Endodermal cell (in vitro differentiated cells): ENCODE measurements around the gene ZSCAN1. TPM values are rescaled to one million over a fixed set of nuclear protein-coding genes. Genes with fewer than 3 reads are reported as not detected.

Experiments
- DNase-seq: peaks from one replicate; pipeline ENCODE4 v3.0.0-alpha.2; 2017
- H3K27ac ChIP-seq: 2 replicates; pipeline ENCODE4 v1.5.1; 2013; ENCODE audit warnings: mild to moderate bottlenecking, low read depth, low read length, moderate library complexity
- H3K27me3 ChIP-seq: 2 replicates; pipeline ENCODE4 v1.6.1; 2013; ENCODE audit warnings: mild to moderate bottlenecking, low read length, moderate library complexity; ENCODE audit not compliant: insufficient read depth, control insufficient read depth, poor library complexity, severe bottlenecking
- H3K36me3 ChIP-seq: 2 replicates; pipeline ENCODE4 v1.7.0; 2013; ENCODE audit warnings: mild to moderate bottlenecking, low read length, moderate library complexity; ENCODE audit not compliant: control insufficient read depth, insufficient read depth
- H3K4me1 ChIP-seq: one replicate; pipeline ENCODE4 v1.7.0; 2013; ENCODE audit warnings: low read length; ENCODE audit not compliant: control insufficient read depth, insufficient read depth
- H3K4me3 ChIP-seq: 2 replicates; pipeline ENCODE4 v1.5.1; 2013; ENCODE audit warnings: mild to moderate bottlenecking, low read length, moderate library complexity
- H3K9ac ChIP-seq: 2 replicates; pipeline ENCODE4 v1.6.1; 2013; ENCODE audit warnings: mild to moderate bottlenecking, low read length, moderate library complexity; ENCODE audit not compliant: poor library complexity, severe bottlenecking; ENCODE audit errors: extremely low read depth
- H3K9me3 ChIP-seq: 2 replicates; pipeline ENCODE4 v1.6.1; 2013; ENCODE audit warnings: mild to moderate bottlenecking, low read length, moderate library complexity; ENCODE audit not compliant: control insufficient read depth
- H3K27ac Mint-ChIP-seq: 2 replicates; pipeline ENCODE4 v1.8.0; 2020; ENCODE audit warnings: mixed read lengths
- H3K27me3 Mint-ChIP-seq: 2 replicates; pipeline ENCODE4 v1.8.0; 2021; ENCODE audit warnings: mild to moderate bottlenecking, mixed read lengths; ENCODE audit not compliant: insufficient read depth
- H3K36me3 Mint-ChIP-seq: 2 replicates; pipeline ENCODE4 v1.8.0; 2020; ENCODE audit warnings: low read depth, mixed read lengths
- H3K4me1 Mint-ChIP-seq: 2 replicates; pipeline ENCODE4 v1.8.0; 2020; ENCODE audit warnings: mixed read lengths
- H3K4me3 Mint-ChIP-seq: 2 replicates; pipeline ENCODE4 v1.8.0; 2020; ENCODE audit warnings: mild to moderate bottlenecking, moderate library complexity, mixed read lengths
- H3K9me3 Mint-ChIP-seq: 2 replicates; pipeline ENCODE4 v1.8.0; 2020; ENCODE audit warnings: mild to moderate bottlenecking, mixed read lengths
- WGBS, 2 experiments: methylation state at CpG; one replicate each; pipeline versions ENCODE4 v1.1.5 to v1.1.7; 2013; ENCODE audit warnings: missing lambda C conversion rate in 2 of 2, mixed read lengths in 1 of 2; ENCODE audit not compliant: insufficient coverage in 1 of 2, insufficient read length in 1 of 2; 5-methylcytosine and 5-hydroxymethylcytosine counted together
- total RNA-seq, 2 donors: library from RNA; stranded (reverse); fragmentation: NEBNext Ultra II Directional in 1 of 2; extraction: Animal tissue kit (Norgen Biotek cat#: 25700) in 1 of 2; gene quantifications; 2 replicates in 1 of 2; 3 replicates in 1 of 2; pipeline ENCODE4 v1.2.1, GENCODE V29; 2021
- TF ChIP-seq, protein P1 (sequence below): fragments of 200-600 bp; sonication (generic); conservative IDR thresholded peaks from 2 replicates; pipeline ENCODE4 v1.5.0; 2021; ENCODE audit warnings: antibody characterized with exemption, mild to moderate bottlenecking

Gene ZSCAN1
- total RNA-seq, 2 donors from 2014 or later, result 1.5 to 2.2 TPM

DNA sequence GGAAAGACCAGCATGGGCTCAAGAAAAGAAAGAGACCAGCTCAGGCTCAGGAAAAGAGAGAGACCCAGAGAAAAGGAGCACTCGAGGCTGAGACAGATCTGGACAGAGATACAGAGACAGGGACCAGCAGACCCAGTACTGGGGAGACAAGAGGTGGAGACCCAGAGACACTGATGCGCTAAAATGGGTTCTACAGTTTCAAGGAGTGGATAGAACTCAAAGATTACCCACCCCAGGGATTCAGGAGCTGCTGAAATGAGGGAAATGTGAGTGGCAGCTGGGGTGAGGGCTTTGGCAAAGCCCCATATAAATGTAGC is 64.8 kb downstream of the ZSCAN1 start:
- Histone ChIP-seq H3K9me3 (peaks cover 64% of the 10 kb centered on the region), H3K4me3 (peak overlapping the region; percentile 84), H3K27ac (peak overlapping the region; percentile 100), H3K4me1 (no peaks in the 10 kb centered on the region), H3K36me3 (peaks cover 16% of the 10 kb centered on the region), H3K27me3 (no peaks in the 10 kb centered on the region), H3K9ac (peak overlapping the region; percentile 99)
- TF ChIP-seq, protein P1, sequence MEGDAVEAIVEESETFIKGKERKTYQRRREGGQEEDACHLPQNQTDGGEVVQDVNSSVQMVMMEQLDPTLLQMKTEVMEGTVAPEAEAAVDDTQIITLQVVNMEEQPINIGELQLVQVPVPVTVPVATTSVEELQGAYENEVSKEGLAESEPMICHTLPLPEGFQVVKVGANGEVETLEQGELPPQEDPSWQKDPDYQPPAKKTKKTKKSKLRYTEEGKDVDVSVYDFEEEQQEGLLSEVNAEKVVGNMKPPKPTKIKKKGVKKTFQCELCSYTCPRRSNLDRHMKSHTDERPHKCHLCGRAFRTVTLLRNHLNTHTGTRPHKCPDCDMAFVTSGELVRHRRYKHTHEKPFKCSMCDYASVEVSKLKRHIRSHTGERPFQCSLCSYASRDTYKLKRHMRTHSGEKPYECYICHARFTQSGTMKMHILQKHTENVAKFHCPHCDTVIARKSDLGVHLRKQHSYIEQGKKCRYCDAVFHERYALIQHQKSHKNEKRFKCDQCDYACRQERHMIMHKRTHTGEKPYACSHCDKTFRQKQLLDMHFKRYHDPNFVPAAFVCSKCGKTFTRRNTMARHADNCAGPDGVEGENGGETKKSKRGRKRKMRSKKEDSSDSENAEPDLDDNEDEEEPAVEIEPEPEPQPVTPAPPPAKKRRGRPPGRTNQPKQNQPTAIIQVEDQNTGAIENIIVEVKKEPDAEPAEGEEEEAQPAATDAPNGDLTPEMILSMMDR, result no peak
- H3K36me3 Mint-ChIP-seq, result peaks cover 20% of the 10 kb centered on the region
- H3K4me3 Mint-ChIP-seq, result peak overlapping the region; percentile 82
- H3K27ac Mint-ChIP-seq, result peak overlapping the region; percentile 98
- WGBS, 2 experiments, result 47 to 56% methylated on average over 2 of the region's 2 CpGs
- H3K27me3 Mint-ChIP-seq, result peaks cover 4% of the 10 kb centered on the region
- peaks cover 49% of the 10 kb centered on the region for H3K9me3 Mint-ChIP-seq
- H3K4me1 Mint-ChIP-seq, result peaks cover 4% of the 10 kb centered on the region
- no peak for DNase-seq

Other genes with a start within 250 kb of the ZSCAN1 start
- 10 to 100 TPM; 17.4 to 18.8 TPM for gene ZNF552, start 219.1 kb upstream of the ZSCAN1 start, total RNA-seq
- gene ZNF587B, start 203.7 kb upstream of the ZSCAN1 start, total RNA-seq, result 10 to 100 TPM; 37.0 to 39.9 TPM
- gene ZNF587, start 184.2 kb upstream of the ZSCAN1 start, total RNA-seq, result 10 to 100 TPM; 64.1 to 98.1 TPM
- gene ZNF814, start 145.0 kb upstream of the ZSCAN1 start, total RNA-seq, result 10 to 100 TPM; 54.7 to 63.0 TPM
- 10 to 100 TPM; 16.5 to 30.9 TPM for gene ZNF417, start 117.4 kb upstream of the ZSCAN1 start, total RNA-seq
- gene ZNF418, start 98.6 kb upstream of the ZSCAN1 start, total RNA-seq, result 10 to 100 TPM; 21.5 to 29.6 TPM
- 10 to 100 TPM; 10.4 to 11.0 TPM for gene ZNF256, start 86.3 kb upstream of the ZSCAN1 start, total RNA-seq
- under 1 TPM; 0.40 to 0.51 TPM for gene C19orf18, start 59.5 kb upstream of the ZSCAN1 start, total RNA-seq
- gene ZNF606, start 31.2 kb upstream of the ZSCAN1 start, total RNA-seq, result 10 to 100 TPM; 25.8 to 34.7 TPM
- gene ZNF135, start 25.3 kb downstream of the ZSCAN1 start, total RNA-seq, result 10 to 100 TPM in 1 of 2 donors, 1 to 10 TPM in 1; 9.3 to 12.0 TPM
- 100 to 1,000 TPM in 1 of 2 donors, 10 to 100 TPM in 1; 68.2 to 112 TPM for gene ZSCAN18, start 64.2 kb downstream of the ZSCAN1 start, total RNA-seq
- gene ZNF329, start 116.8 kb downstream of the ZSCAN1 start, total RNA-seq, result 10 to 100 TPM; 16.7 to 24.7 TPM
- 10 to 100 TPM; 23.2 to 24.9 TPM for gene ZNF274, start 149.0 kb downstream of the ZSCAN1 start, total RNA-seq
- gene ZNF544, start 194.9 kb downstream of the ZSCAN1 start, total RNA-seq, result 10 to 100 TPM; 65.7 to 80.2 TPM
- gene ZNF8, start 244.9 kb downstream of the ZSCAN1 start, total RNA-seq, result 10 to 100 TPM; 14.4 to 16.1 TPM